K562 (cell line): ENCODE data around the gene HS3ST5. TPM values are rescaled to one million over a fixed set of nuclear protein-coding genes. Genes with fewer than 3 reads are reported as not detected.

Source experiments
- ATAC-seq: fragments of 200-7000 bp; cut with Tn5 transposase; 3 replicates; pipeline ENCODE4 v1.9.1; 2020; ENCODE audit warnings: moderate library complexity
- BruUV-seq: library from RNA; stranded (reverse); fragments of 400-500 nt; replicated peaks from 2 replicates; lab custom pipeline; 2021; lab: Mats Ljungman, UMichigan
- CTCF ChIA-PET: fragments of 300-600 bp; formaldehyde crosslinking; extraction: SDS; loops from one replicate; lab custom pipeline; 2021; ENCODE audit warnings: low intra/inter-chr PET ratio; lab: Yijun Ruan, JAX
- POLR2A ChIA-PET: fragments of 300-600, 350-650 bp; sonication (Branson Sonifier 250); formaldehyde crosslinking; extraction: SDS; loops from one replicate; lab custom pipeline; 2021; ENCODE audit warnings: antibody characterized with exemption, inconsistent platforms; lab: Yijun Ruan, JAX
- DNase-seq, 4 experiments: peaks; one replicate each; pipeline versions ENCODE4 v3.0.0 to v3.0.0-alpha.2; 2011 to 2018; ENCODE audit warnings: low spot score in 3 of 4, mixed read lengths in 3 of 4; ENCODE audit errors: extremely low read depth in 1 of 4
- FAIRE-seq: peaks from 2 replicates; lab custom pipeline; 2011; peaks lifted over from hg19 to GRCh38; lab: Jason Lieb, UNC
- H2AFZ ChIP-seq: 2 replicates; pipeline ENCODE4 v1.6.0; 2011; ENCODE audit warnings: low read depth, low read length, control low read depth, inconsistent platforms
- H3K27ac ChIP-seq: fragments of 200-600 bp; 3 replicates; pipeline ENCODE4 v1.8.0; 2011; ENCODE audit warnings: low read depth, mild to moderate bottlenecking, control low read depth, inconsistent platforms, low read length, moderate library complexity, mixed read lengths; ENCODE audit errors: extremely low read depth
- H3K27me3 ChIP-seq, 2 experiments: fragments of 300-600 bp in 1 of 2; 2 replicates in 1 of 2; 3 replicates in 1 of 2; pipeline versions ENCODE4 v1.6.0 to v1.8.0; 2011; ENCODE audit warnings: inconsistent platforms in 2 of 2, low read length in 2 of 2, mild to moderate bottlenecking in 1 of 2, mixed read lengths in 1 of 2, moderate library complexity in 1 of 2; ENCODE audit not compliant: control insufficient read depth in 2 of 2, insufficient read depth in 2 of 2
- H3K36me3 ChIP-seq: fragments of 300-600 bp; 3 replicates; pipeline ENCODE4 v1.8.0; 2011; ENCODE audit warnings: mild to moderate bottlenecking, low read length, inconsistent platforms; ENCODE audit not compliant: control insufficient read depth, insufficient read depth
- H3K4me1 ChIP-seq, 2 experiments: fragments of 200-600 bp in 1 of 2; replicated peaks in 1 of 2; 2 replicates in 1 of 2; 3 replicates in 1 of 2; pipeline versions ENCODE4 v1.5.1 to v1.8.0; 2011; ENCODE audit warnings: inconsistent platforms in 2 of 2, low read length in 2 of 2, mild to moderate bottlenecking in 1 of 2, mixed read lengths in 1 of 2, moderate library complexity in 1 of 2; ENCODE audit not compliant: control insufficient read depth in 2 of 2, insufficient read depth in 2 of 2
- H3K4me2 ChIP-seq: 2 replicates; pipeline ENCODE4 v1.6.1; 2011; ENCODE audit warnings: low read length, control low read depth, inconsistent platforms, mixed read lengths; ENCODE audit not compliant: insufficient read depth
- H3K4me3 ChIP-seq: fragments of 200-600 bp; sonication (generic), shearing (Covaris generic); 2 replicates; pipeline ENCODE4 v1.5.1; 2016; ENCODE audit warnings: control low read depth, inconsistent platforms
- H3K79me2 ChIP-seq: fragments of 200-600 bp; 3 replicates; pipeline ENCODE4 v1.8.0; 2011; ENCODE audit warnings: low read length, inconsistent platforms; ENCODE audit not compliant: control insufficient read depth, insufficient read depth
- H3K9ac ChIP-seq, 2 experiments: 2 replicates each; pipeline versions ENCODE4 v1.6.0 to v1.6.1; 2011; ENCODE audit warnings: low read depth in 2 of 2, low read length in 2 of 2, control low read depth in 1 of 2, inconsistent platforms in 1 of 2, mild to moderate bottlenecking in 1 of 2, mixed read lengths in 1 of 2; ENCODE audit not compliant: insufficient read depth in 1 of 2
- H3K9me1 ChIP-seq: one replicate; pipeline ENCODE4 v1.6.0; 2011; ENCODE audit warnings: inconsistent platforms, mild to moderate bottlenecking, low read length, moderate library complexity; ENCODE audit not compliant: control insufficient read depth, insufficient read depth
- H3K9me3 ChIP-seq: replicated peaks from 2 replicates; pipeline ENCODE4 v1.5.1; 2011; ENCODE audit warnings: low read depth, low read length, inconsistent platforms; ENCODE audit not compliant: control insufficient read depth, insufficient read depth
- H4K20me1 ChIP-seq: replicated peaks from 2 replicates; pipeline ENCODE4 v1.6.1; 2011; ENCODE audit warnings: low read length, inconsistent platforms, mixed read lengths; ENCODE audit not compliant: control insufficient read depth, insufficient read depth
- ATF2 ChIP-seq: sonication (generic); formaldehyde crosslinking; IDR thresholded peaks from 2 replicates; pipeline ENCODE4 v1.8.1; 2022; ENCODE audit warnings: missing genetic modification reagents
- ETS2 ChIP-seq: IDR thresholded peaks from 2 replicates; pipeline ENCODE4 v1.6.1; 2016; ENCODE audit warnings: borderline replicate concordance, missing genetic modification characterization, mild to moderate bottlenecking, moderate library complexity, missing compliant biosample characterization; ENCODE audit not compliant: poor library complexity, severe bottlenecking
- GMEB1 ChIP-seq: fragments of 250-450 bp; sonication (Bioruptor Pico); IDR thresholded peaks from 2 replicates; pipeline ENCODE4 v1.4.0; 2020; ENCODE audit warnings: mild to moderate bottlenecking
- HDGF ChIP-seq: fragments of 450-650 bp; IDR thresholded peaks from 2 replicates; pipeline ENCODE4 v1.6.1; 2016
- KLF13 ChIP-seq: fragments of 450-650 bp; IDR thresholded peaks from 2 replicates; pipeline ENCODE4 v1.6.1; 2016; ENCODE audit warnings: missing genetic modification characterization, low read depth, mild to moderate bottlenecking, missing compliant biosample characterization, moderate library complexity, borderline replicate concordance
- LARP7 ChIP-seq: fragments of 450-650 bp; IDR thresholded peaks from 2 replicates; pipeline ENCODE4 v1.6.1; 2016
- MAZ ChIP-seq, 2 experiments: fragments of 450-650 bp in 1 of 2; sonication (generic) in 1 of 2; formaldehyde crosslinking; IDR thresholded peaks in 1 of 2; conservative IDR thresholded peaks in 1 of 2; 2 replicates each; pipeline versions ENCODE4 v1.4.0 to v1.5.0; 2020; ENCODE audit warnings: mild to moderate bottlenecking in 1 of 2, missing genetic modification reagents in 1 of 2
- PHF20 ChIP-seq: fragments of 450-650 bp; IDR thresholded peaks from 2 replicates; pipeline ENCODE4 v1.6.1; 2018; ENCODE audit not compliant: partially characterized antibody
- POLR2A ChIP-seq: fragments of 450-650 bp; conservative IDR thresholded peaks from 2 replicates; pipeline ENCODE4 v1.6.1; 2016
- SP1 ChIP-seq: sonication (generic); formaldehyde crosslinking; IDR thresholded peaks from 2 replicates; pipeline ENCODE4 v1.8.1; 2022; ENCODE audit warnings: mild to moderate bottlenecking, missing genetic modification reagents
- STAT5B ChIP-seq: fragments of 250-450 bp; sonication (Bioruptor Pico); IDR thresholded peaks from 2 replicates; pipeline ENCODE4 v1.8.0; 2021; ENCODE audit warnings: mild to moderate bottlenecking, inconsistent platforms
- ZBTB12 ChIP-seq: fragments of 250-450 bp; sonication (Bioruptor Pico); IDR thresholded peaks from 2 replicates; pipeline ENCODE4 v1.4.0; 2020
- ZKSCAN3 ChIP-seq: fragments of 250-450 bp; sonication (Bioruptor Pico); IDR thresholded peaks from 2 replicates; pipeline ENCODE4 v1.4.0; 2020
- ZNF184 ChIP-seq: sonication (generic); formaldehyde crosslinking; IDR thresholded peaks from 2 replicates; pipeline ENCODE4 v1.5.0; 2020; ENCODE audit warnings: missing genetic modification reagents
- ZNF23 ChIP-seq: fragments of 250-450 bp; sonication (Bioruptor Pico); IDR thresholded peaks from 2 replicates; pipeline ENCODE4 v1.4.0; 2020; ENCODE audit warnings: mild to moderate bottlenecking
- ZNF444 ChIP-seq: fragments of 250-450 bp; sonication (Bioruptor Pico); IDR thresholded peaks from 2 replicates; pipeline ENCODE4 v1.4.0; 2020; ENCODE audit warnings: mild to moderate bottlenecking, moderate library complexity
- ZNF584 ChIP-seq: fragments of 200-800 bp; sonication (Bioruptor generic); IDR thresholded peaks from 2 replicates; pipeline ENCODE4 v1.6.1; 2016; ENCODE audit warnings: low read depth, mild to moderate bottlenecking, missing genetic modification characterization, missing compliant biosample characterization
- whole genome bisulfite sequencing: fragments of 100-300 bp; shearing (Covaris generic); methylation state at CpG from one replicate; pipeline ENCODE4 v1.1.6; 2016; ENCODE audit warnings: low coverage, mixed read lengths; ENCODE audit not compliant: insufficient coverage; ENCODE audit errors: missing lambda C conversion rate; 5-methylcytosine and 5-hydroxymethylcytosine counted together
- in situ Hi-C: fragments of 300-500 bp; cut with MboI; formaldehyde crosslinking; loops from 4 replicates; pipeline ENCODE4 v1.15.0; 2018; ENCODE audit warnings: inconsistent platforms, mixed read lengths
- intact Hi-C: fragments of 100-400 bp; cut with micrococcal nuclease; formaldehyde crosslinking; loops from 2 replicates; pipeline ENCODE4 v1.14.2; 2022
- polyA plus RNA-seq, 8 experiments: library from polyadenylated mRNA; depleted of rRNA in 4 of 8; stranded (reverse) in 5 of 8; unstranded in 3 of 8; fragments of >200 nt; fragmentation: Nextera tagmentation in 2 of 8; fragmentation: Illumina TruSeq in 1 of 8; extraction: Ambion mirVana in 2 of 8; extraction: Trizol in 1 of 8; gene quantifications; 2 replicates each; pipeline versions ENCODE4 v1.2.1 to v1.2.3, GENCODE V29; 2011 to 2014; ENCODE audit warnings: inconsistent platforms in 1 of 8, missing spikeins in 1 of 8
- total RNA-seq, 7 experiments: library from RNA; depleted of rRNA in 6 of 7; stranded (reverse); fragments of >200 nt in 6 of 7; fragmentation: Illumina TruSeq in 2 of 7; extraction: Trizol in 2 of 7; gene quantifications; 2 replicates each; pipeline versions ENCODE4 v1.2.1 to v1.2.3, GENCODE V29; 2011 to 2021; ENCODE audit warnings: low replicate concordance in 1 of 7

Gene HS3ST5
- total and polyA plus RNA-seq, 9 of the 15 experiments (the other 6 are each of a cell fraction or from before 2014, with no cell fraction given) = not detected

- Histone ChIP-seq H2AFZ (no peak overlapping the region), H3K9me1 (no peaks in the 10 kb centered on the region), H3K9me3 (no peaks in the 10 kb centered on the region)
- POLR2A ChIA-PET = no interaction called here
- TF ChIP-seq PHF20 (no peak), SP1 (no peak), ZNF584 (CRISPR knock-in tag) (no peak), LARP7 (no peak), ZNF184 (no peak), ZNF23 (no peak), ZBTB12 (CRISPR knock-in tag) (no peak), MAZ (CRISPR knock-in tag; conservative IDR thresholded peaks at IDR 0.05 in 1 of 2, IDR thresholded peaks at IDR 0.05 in 1 of 2) (no peak), GMEB1 (CRISPR knock-in tag) (no peak), ATF2 (no peak), ZKSCAN3 (no peak), STAT5B (no peak), POLR2A (no peak), HDGF (no peak), ETS2 (tag) (no peak), ZNF444 (no peak), KLF13 (tag) (no peak)
- TF ChIP-seq, all 486 proteins: peak for 0
- no peak for DNase-seq
- H3K27ac ChIP-seq = no peak overlapping the region
- in situ Hi-C loops = no loop called here
- H3K79me2 ChIP-seq = no peaks in the 10 kb centered on the region
- no peak overlapping the region for H3K9ac ChIP-seq
- H3K4me2 ChIP-seq = no peak overlapping the region
- CTCF ChIA-PET = no interaction called here
- intact Hi-C loops = no loop called here
- no TSS peak for BruUV-seq
- no peaks in the 10 kb centered on the region for H3K27me3 ChIP-seq
- FAIRE-seq = no peak
- H3K36me3 ChIP-seq = no peaks in the 10 kb centered on the region
- ATAC-seq = no peak
- H3K4me3 ChIP-seq = no peak overlapping the region
- WGBS = 2% methylated on average over 3 of the region's 3 CpGs
- no peaks in the 10 kb centered on the region for H4K20me1 ChIP-seq
- H3K4me1 ChIP-seq = no peaks in the 10 kb centered on the region
Observed at GRCh38 chr6:114106020-114106419, 236.8 kb downstream of the HS3ST5 start.
